ENCODE data around the gene ERBB2.
A peak's percentile ranks its signal among the peaks of the same experiment; 100 is the strongest.

Gene ERBB2

GRCh38 chr17:39658346-39658745 lies 41.5 kb upstream of the ERBB2 start:
- H3K27ac ChIP-seq: no peak overlapping the region
- TF ChIP-seq ZFX (IDR thresholded peaks at IDR 0.05) (no peak), CTCF (conservative IDR thresholded peaks at IDR 0.05) (no peak)

GRCh38 chr17:39658760-39659159 lies 41.1 kb upstream of the ERBB2 start:
- no peak overlapping the region for H3K27ac ChIP-seq
- TF ChIP-seq ZFX (IDR thresholded peaks at IDR 0.05) (no peak), CTCF (conservative IDR thresholded peaks at IDR 0.05) (no peak)

- TF ChIP-seq ZFX (IDR thresholded peaks at IDR 0.05) (no peak), CTCF (conservative IDR thresholded peaks at IDR 0.05) (no peak)
Measured at GRCh38 chr17:39659279-39660010, 40.4 kb upstream of the ERBB2 start.

DNA sequence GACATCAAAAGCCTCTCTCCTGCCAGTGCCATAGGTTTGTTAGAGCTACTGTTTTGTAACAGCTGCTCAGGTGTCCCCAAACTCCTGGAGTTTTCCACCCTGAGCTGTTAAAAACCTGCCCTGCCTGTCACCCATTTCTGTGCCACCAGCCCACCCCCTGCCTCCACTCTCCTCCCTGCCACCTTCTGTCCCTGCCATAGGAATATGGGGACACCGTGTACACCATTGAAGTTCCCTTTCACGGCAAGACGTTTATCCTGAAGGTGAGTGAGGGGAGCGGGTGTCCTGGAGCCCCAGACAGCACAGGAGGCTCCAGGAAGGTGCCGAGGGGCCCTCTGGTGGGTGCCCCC lies 39.9 kb upstream of the ERBB2 start:
- H3K27ac ChIP-seq: no peak overlapping the region
- TF ChIP-seq ZFX (IDR thresholded peaks at IDR 0.05): no peak
- no peak for TF ChIP-seq CTCF (conservative IDR thresholded peaks at IDR 0.05)

More at GRCh38 chr17:39659279-39660010, 40.4 kb upstream of the ERBB2 start:
- H3K27ac ChIP-seq: no peak overlapping the region

- TF ChIP-seq ZFX (IDR thresholded peaks at IDR 0.05) (no peak), CTCF (conservative IDR thresholded peaks at IDR 0.05) (no peak)
- no peak overlapping the region for H3K27ac ChIP-seq
Measured at GRCh38 chr17:39660397-39661385, 39.2 kb upstream of the ERBB2 start.

- peak overlapping the region; percentile 30; the same call in 1 of the 2 replicates for H3K27ac ChIP-seq
- TF ChIP-seq ZFX (IDR thresholded peaks at IDR 0.05) (no peak), CTCF (conservative IDR thresholded peaks at IDR 0.05) (no peak)
Measured at GRCh38 chr17:39661744-39662541, 37.9 kb upstream of the ERBB2 start.
